Activated CD4-positive, alpha-beta T cell treated with anti-CD3 and anti-CD28 coated beads, Interleukin-2, amount 50 U/mL, for 16 hours (primary cell): ENCODE data around the gene CSNK2B.

Source experiments
- DNase-seq: peaks from one replicate; pipeline ENCODE4 v3.0.0-alpha.2; 2020

The CSNK2B gene

GRCh38 chr6:31662124-31662723 is 3.7 kb upstream of the CSNK2B start:
- DNase-seq: no peak

GRCh38 chr6:31663126-31663960 is 2.5 kb upstream of the CSNK2B start:
- DNase-seq: no peak

DNA sequence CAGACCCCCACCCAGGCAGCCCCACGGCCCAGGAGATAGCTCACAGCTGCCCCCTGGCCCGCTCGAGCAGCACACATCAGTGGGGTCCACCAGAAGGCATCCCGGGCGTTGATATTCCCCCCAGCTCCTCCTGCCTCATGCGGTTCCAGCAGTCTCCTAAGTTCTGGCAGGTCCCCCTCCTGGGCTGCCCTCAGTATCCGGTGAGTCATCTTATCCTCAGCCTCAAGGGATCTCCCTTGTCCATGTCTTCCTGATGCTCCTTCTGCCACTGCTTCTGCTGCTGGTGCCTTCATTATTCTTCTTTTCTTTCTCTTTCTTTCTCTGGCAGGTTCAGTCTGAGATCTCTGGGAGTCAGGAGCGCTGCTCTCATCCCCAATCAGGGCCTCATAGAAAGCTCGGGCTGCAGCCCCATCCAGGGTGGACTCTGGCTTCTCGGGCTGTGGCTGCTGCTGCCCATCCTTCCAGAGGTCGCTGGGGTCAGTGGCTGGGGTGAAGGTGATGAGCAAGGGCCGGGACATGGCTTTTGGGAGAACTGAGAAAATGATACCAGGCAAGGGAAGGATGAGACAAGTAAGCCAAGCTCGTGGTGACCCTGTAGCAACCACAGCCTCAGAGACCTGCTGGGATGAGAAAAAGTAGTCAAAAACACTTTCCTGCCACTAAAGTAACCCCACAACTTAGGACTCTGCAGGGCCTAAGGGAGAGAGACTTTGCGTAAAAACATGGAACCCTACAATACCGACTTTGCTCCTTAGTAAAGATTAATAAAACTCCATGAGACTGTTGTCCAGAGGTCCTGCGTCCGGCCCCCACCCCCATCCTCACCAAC is 1.7 kb upstream of the CSNK2B start:
- DNase-seq: no peak

DNA sequence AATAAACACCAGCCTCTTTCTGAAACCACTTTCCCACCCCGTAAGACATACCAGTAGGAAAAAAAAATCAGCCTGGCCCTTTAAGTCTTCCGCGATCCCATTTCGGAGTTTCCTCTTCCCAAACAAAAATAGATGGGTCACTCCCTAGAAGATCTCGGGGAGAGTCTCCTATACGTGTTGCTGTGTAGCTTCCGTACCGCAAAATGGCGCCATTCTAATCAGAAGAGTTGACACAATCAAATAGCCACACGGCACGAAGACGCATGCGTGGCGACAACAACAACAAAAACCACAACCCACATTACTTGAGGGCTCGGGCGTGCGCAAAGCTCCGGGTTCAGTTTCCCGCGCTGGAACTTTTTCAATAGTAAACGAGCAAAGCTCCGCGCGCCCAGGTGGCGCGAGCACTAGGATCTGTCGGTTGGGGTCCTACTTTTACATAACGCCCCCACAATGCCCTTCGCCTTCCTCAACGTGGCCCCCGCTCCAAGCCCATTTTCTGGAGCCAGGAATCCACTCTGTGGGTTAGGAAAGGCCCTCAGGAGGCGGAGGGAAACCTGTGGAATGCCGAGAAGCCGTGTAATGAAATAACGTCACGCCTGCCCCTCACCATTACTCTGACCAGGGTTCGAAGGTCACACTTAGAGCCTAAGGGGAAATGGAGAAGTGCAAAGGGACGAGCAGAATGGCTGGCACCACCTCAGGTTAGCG is 935 bp upstream of the CSNK2B start, which contains the start of gene GPANK1:
Gene GPANK1, minus strand, starts transcription at position 208 of the 711 bp plus-strand sequence. CDS start 519 bp downstream, outside the sequence.
- DNase-seq: peak; percentile 95

DNA sequence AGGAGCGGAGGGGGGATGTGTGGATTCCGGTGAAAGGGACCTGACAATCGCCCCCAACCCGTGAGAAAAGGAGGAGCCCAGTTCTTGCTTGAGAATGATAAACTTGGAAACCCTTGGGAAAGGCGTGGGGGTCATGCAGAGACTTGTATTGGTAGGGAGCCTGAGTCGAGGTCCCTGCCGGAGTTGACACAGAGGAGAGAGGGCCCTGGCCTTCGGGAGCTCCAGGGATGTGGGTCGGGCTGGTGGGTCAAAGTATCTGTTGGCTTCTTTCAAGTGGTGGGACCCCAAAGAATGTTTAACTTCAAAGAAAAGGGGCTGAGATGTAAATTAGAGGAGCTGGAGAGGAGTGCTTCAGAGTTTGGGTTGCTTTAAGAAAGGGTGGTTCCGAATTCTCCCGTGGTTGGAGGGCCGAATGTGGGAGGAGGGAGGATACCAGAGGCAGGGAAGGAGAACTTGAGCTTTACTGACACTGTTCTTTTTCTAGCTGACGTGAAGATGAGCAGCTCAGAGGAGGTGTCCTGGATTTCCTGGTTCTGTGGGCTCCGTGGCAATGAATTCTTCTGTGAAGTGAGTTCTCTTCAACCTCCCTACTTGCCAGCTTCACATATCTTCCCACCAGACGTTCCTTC is 571 bp downstream of the CSNK2B start:
- DNase-seq: no peak

DNA sequence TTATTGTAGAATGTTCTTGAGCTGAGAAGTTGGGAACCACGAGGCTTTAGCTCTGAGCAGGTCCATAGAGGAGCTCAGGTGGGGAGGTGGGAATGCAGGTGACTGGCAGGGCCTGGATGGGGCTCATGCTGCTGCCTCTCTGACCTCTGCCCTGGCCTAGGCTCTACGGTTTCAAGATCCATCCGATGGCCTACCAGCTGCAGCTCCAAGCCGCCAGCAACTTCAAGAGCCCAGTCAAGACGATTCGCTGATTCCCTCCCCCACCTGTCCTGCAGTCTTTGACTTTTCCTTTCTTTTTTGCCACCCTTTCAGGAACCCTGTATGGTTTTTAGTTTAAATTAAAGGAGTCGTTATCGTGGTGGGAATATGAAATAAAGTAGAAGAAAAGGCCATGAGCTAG is 3.8 kb downstream of the CSNK2B start, which contains the start of gene LY6G5B:
Gene LY6G5B, plus strand, starts transcription at position 301 of the 400 bp plus-strand sequence. CDS start 975 bp downstream, outside the sequence.
- no peak for DNase-seq

- no peak for DNase-seq
Observed at GRCh38 chr6:31676322-31676903, 10.5 kb downstream of the CSNK2B start.

GRCh38 chr6:31676904-31677303 is 11.0 kb downstream of the CSNK2B start:
- no peak for DNase-seq

DNA sequence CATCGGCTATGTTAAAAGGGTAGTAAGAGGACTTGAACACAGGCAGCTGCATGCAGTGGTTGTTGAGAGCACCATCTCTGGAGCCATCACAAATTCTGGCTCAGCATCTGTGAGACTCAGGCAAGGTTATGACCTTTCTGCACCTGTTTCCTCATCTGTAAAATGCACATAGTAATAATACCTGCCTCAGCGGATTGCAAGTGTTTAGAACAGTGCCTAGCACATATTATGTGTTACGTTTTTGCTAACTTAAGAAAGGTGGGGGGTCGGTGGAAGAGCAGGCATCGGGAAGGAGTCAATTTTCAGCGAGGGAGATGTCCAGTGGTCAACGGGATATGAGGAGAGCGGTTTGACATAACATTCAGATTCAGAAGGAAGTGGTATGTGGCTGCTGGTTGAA is 12.1 kb downstream of the CSNK2B start:
- no peak for DNase-seq

GRCh38 chr6:31680226-31681134 is 14.6 kb downstream of the CSNK2B start, which contains the start of gene LY6G5C:
TSS of gene LY6G5C (minus strand) at chr6:31681067. CDS start at chr6:31680373, 694 bp downstream.
- peak; percentile 80 for DNase-seq

GRCh38 chr6:31681135-31681671 is 15.3 kb downstream of the CSNK2B start:
- peak; percentile 44 for DNase-seq

GRCh38 chr6:31683591-31683990 is 17.7 kb downstream of the CSNK2B start:
- no peak for DNase-seq

GRCh38 chr6:31686483-31686882 is 20.6 kb downstream of the CSNK2B start:
- no peak for DNase-seq

DNA sequence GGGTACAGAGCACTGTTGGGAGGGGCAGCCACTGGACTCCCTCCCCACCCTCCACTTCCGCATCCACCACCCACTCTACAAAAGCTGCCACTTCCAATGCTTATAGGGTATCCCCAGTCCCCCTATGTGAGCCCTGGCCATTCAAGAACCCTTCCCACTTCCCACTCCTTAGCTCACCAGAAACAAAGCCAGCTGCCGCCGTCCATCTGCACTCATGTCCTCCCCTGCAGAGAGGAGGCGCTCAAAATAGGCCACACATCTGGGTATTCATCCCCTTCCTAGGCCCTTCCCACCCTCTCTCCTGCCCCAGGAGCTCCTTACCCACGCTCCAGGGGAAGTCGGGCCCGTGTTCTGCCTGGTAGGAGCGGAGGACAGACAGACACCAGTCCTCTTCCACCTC is 21.4 kb downstream of the CSNK2B start:
- DNase-seq: no peak

DNA sequence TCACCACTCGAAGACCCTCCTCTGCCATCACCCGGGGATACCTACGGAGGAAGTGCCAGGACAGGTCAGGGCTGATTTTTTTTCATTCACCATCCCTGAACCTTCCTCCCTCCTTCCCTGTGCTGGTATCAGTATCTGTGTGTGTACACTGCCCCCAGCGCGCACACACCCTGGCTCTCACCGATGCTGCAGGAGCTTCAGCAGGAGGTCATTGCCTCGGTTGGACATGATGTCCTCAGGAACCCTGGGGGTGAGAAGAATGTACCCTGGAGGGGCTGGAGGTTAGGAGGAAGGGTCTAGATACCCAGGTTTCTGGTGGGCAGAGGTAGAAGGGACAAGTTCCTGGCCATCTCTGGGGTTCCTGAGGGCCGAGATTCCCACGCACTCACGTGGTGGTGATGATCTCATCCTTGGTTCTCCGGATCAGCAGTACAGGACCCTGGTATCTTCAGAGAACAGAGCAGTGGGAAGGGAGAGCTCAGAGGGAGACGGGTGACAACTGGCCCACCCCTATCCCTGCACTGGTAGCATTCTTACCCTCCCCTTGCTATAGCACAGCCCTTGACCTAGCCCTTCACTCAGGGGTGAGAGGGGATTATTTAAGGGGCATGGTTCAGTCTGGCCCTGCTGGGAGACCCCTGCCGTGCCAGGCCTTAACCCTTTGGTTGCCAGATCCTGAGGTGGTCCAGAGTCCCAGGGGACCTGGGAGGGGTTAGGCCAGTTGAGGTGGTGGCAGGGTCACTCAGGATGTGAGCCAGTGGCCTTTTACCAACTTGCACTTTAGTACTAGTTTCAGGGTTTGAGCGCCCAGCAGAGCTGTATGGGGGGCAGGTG is 22.2 kb downstream of the CSNK2B start:
- DNase-seq: no peak

- DNase-seq: no peak
Observed at GRCh38 chr6:31689249-31690110, 23.6 kb downstream of the CSNK2B start.

GRCh38 chr6:31690231-31691077 is 24.6 kb downstream of the CSNK2B start:
- DNase-seq: no peak
